Lower leg skin (tissue), 3 donors: ENCODE results near the gene SDK1.

Experiments
- CTCF ChIP-seq, 3 donors: fragments of 450-650 bp; IDR thresholded peaks; one replicate each; pipeline ENCODE4 v1.5.1; 2016; ENCODE audit warnings: antibody characterized with exemption in 3 of 3, mild to moderate bottlenecking in 3 of 3, moderate library complexity in 2 of 3
- POLR2A ChIP-seq, 2 donors: fragments of 450-650 bp; IDR thresholded peaks; one replicate each; pipeline ENCODE4 v1.6.1; 2016 to 2017; ENCODE audit warnings: antibody characterized with exemption in 2 of 2, mild to moderate bottlenecking in 1 of 2, moderate library complexity in 1 of 2

- TF ChIP-seq POLR2A (IDR thresholded peaks at IDR 0.05), result no peak
- TF ChIP-seq CTCF (IDR thresholded peaks at IDR 0.05), result no peak
These were observed 964.0 kb downstream of the SDK1 start for GRCh38 chr7:4265066-4265465.
